Uterus (tissue), 4 donors: ENCODE data around the gene TNPO3. TPM values are rescaled to one million over a fixed set of nuclear protein-coding genes. Genes with fewer than 3 reads are reported as not detected.

Source experiments
- DNase-seq, 2 donors: peaks; one replicate each; pipeline ENCODE4 v3.0.0-alpha.2; 2019 to 2020
- H3K27ac ChIP-seq, 2 donors: fragments of 200-600 bp; sonication (generic); 1 replicate in 1 of 2; 2 replicates in 1 of 2; pipeline ENCODE4 v1.5.1; 2016 to 2018
- H3K27me3 ChIP-seq, 2 donors: fragments of 200-600 bp; sonication (generic); one replicate each; pipeline ENCODE4 v1.5.1; 2018 to 2019; ENCODE audit warnings: control low read depth in 1 of 2
- H3K36me3 ChIP-seq, 2 donors: fragments of 200-600 bp; sonication (generic); one replicate each; pipeline ENCODE4 v1.5.1; 2019; ENCODE audit warnings: control low read depth in 1 of 2
- H3K4me1 ChIP-seq, 2 donors: fragments of 200-600 bp; sonication (generic); one replicate each; pipeline ENCODE4 v1.5.1; 2018 to 2019; ENCODE audit warnings: control low read depth in 1 of 2
- H3K4me3 ChIP-seq, 2 donors: fragments of 200-600 bp; sonication (generic); 1 replicate in 1 of 2; 2 replicates in 1 of 2; pipeline ENCODE4 v1.5.1; 2018 to 2019; ENCODE audit warnings: mild to moderate bottlenecking in 1 of 2
- H3K9me3 ChIP-seq, 2 donors: fragments of 200-600 bp; sonication (generic); one replicate each; pipeline ENCODE4 v1.5.1; 2019; ENCODE audit warnings: control low read depth in 1 of 2
- POLR2A ChIP-seq, 2 donors: fragments of 450-650 bp; IDR thresholded peaks; one replicate each; pipeline ENCODE4 v1.6.1; 2016; ENCODE audit warnings: antibody characterized with exemption in 2 of 2, mild to moderate bottlenecking in 1 of 2, moderate library complexity in 1 of 2
- intact Hi-C: fragments of 100-400 bp; cut with DNase I; formaldehyde crosslinking; loops from one replicate; pipeline ENCODE4 v1.15.1; 2023; ENCODE audit warnings: low total_unique reads
- total RNA-seq, 4 donors: library from RNA; depleted of rRNA in 3 of 4; stranded (reverse); fragments of >200 nt in 3 of 4; gene quantifications; one replicate each; pipeline versions ENCODE4 v1.1.0 to v1.2.4, GENCODE V29; 2014 to 2023
- TF ChIP-seq, protein P1 (sequence below), 4 experiments: fragments of 200-600 bp in 2 of 4; fragments of 450-650 bp in 2 of 4; sonication (generic) in 2 of 4; IDR thresholded peaks; one replicate each; pipeline ENCODE4 v1.5.1; 2016 to 2019; ENCODE audit warnings: antibody characterized with exemption in 4 of 4, mild to moderate bottlenecking in 2 of 4, moderate library complexity in 1 of 4
- donor health status: DM: yes; HTN: yes; CAD: no.

Gene TNPO3
- total RNA-seq, 4 donors from 2014 or later, result 14.6 to 57.9 (median 31.9) TPM

DNA sequence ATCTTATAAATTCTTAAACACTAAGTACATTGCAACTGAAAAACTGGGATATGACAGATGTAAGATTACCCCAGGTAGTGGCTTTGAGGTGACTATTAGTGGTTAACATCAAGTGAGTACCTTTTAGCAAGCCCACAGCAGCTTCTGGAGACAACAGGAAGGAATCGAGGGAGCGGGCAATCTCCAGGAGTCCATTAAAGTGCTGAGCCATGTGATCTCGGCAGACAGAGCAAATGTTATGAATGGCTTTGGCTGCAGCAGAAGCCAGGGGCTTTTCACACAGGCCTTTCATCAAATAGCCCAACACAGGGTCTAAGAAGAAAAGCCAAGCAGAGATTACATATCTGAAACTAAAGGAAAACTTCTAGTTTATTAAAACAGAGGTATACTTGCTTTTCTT is 68.3 kb downstream of the TNPO3 start:
- TF ChIP-seq POLR2A (IDR thresholded peaks at IDR 0.05), result no peak
- TF ChIP-seq, protein P1, sequence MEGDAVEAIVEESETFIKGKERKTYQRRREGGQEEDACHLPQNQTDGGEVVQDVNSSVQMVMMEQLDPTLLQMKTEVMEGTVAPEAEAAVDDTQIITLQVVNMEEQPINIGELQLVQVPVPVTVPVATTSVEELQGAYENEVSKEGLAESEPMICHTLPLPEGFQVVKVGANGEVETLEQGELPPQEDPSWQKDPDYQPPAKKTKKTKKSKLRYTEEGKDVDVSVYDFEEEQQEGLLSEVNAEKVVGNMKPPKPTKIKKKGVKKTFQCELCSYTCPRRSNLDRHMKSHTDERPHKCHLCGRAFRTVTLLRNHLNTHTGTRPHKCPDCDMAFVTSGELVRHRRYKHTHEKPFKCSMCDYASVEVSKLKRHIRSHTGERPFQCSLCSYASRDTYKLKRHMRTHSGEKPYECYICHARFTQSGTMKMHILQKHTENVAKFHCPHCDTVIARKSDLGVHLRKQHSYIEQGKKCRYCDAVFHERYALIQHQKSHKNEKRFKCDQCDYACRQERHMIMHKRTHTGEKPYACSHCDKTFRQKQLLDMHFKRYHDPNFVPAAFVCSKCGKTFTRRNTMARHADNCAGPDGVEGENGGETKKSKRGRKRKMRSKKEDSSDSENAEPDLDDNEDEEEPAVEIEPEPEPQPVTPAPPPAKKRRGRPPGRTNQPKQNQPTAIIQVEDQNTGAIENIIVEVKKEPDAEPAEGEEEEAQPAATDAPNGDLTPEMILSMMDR (IDR thresholded peaks at IDR 0.05), result no peak
- no peak overlapping the region for H3K27ac ChIP-seq
- intact Hi-C loops, result no loop called here
- H3K9me3 ChIP-seq, result no peaks in the 10 kb centered on the region
- H3K27me3 ChIP-seq, result no peaks in the 10 kb centered on the region
- no peak for DNase-seq
- H3K4me1 ChIP-seq, result no peaks in the 10 kb centered on the region
- H3K4me3 ChIP-seq, result no peak overlapping the region
- H3K36me3 ChIP-seq, result no peaks in the 10 kb centered on the region

DNA sequence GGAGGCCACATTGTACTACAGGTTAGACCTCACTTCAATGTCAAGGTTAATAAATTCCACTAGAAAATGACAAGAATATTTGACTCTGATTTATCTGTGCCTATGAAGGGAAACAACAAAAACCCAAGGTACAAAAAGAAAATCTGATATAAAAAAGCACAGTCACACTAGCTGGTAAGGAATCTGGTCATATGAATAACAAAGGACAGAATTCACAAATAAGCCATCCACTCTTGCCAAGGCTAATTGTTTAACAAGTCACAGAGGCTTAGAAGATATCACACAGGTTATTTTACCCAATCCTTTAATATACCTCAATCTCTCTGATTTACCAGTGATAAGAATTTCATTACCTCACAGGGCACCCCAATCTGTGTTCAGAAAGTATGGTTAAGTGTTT is 69.3 kb downstream of the TNPO3 start:
- H3K4me1 ChIP-seq, result no peaks in the 10 kb centered on the region
- no peak for DNase-seq
- TF ChIP-seq, protein P1 (IDR thresholded peaks at IDR 0.05), result no peak
- no peak for TF ChIP-seq POLR2A (IDR thresholded peaks at IDR 0.05)
- H3K4me3 ChIP-seq, result no peak overlapping the region
- intact Hi-C loops, result no loop called here
- H3K9me3 ChIP-seq, result no peaks in the 10 kb centered on the region
- no peak overlapping the region for H3K27ac ChIP-seq
- no peaks in the 10 kb centered on the region for H3K27me3 ChIP-seq
- H3K36me3 ChIP-seq, result no peaks in the 10 kb centered on the region

DNA sequence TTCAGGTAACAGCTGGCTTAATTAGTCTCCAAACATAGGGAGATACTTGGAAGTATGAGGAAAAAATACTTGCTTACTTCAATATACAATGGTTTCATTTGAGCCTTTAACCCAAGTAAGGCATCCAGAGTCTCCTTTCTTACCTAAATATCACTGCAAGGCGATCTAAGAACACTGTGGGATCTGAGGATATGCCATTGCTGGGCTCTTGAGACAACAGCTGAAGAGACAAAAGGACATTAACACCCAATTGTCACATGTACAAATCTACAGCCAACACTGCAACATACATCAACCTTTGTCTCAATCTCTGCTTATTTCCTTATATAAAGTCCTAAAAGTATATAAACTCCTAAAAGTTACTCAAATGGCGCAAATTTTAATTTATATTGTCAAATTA is 72.8 kb downstream of the TNPO3 start:
- H3K36me3 ChIP-seq, result no peaks in the 10 kb centered on the region
- no peak overlapping the region for H3K27ac ChIP-seq
- TF ChIP-seq, protein P1 (IDR thresholded peaks at IDR 0.05), result no peak
- no peak for TF ChIP-seq POLR2A (IDR thresholded peaks at IDR 0.05)
- no peaks in the 10 kb centered on the region for H3K9me3 ChIP-seq
- no peaks in the 10 kb centered on the region for H3K27me3 ChIP-seq
- no peak overlapping the region for H3K4me3 ChIP-seq
- DNase-seq, result no peak
- no peaks in the 10 kb centered on the region for H3K4me1 ChIP-seq
- intact Hi-C loops, result no loop called here

DNA sequence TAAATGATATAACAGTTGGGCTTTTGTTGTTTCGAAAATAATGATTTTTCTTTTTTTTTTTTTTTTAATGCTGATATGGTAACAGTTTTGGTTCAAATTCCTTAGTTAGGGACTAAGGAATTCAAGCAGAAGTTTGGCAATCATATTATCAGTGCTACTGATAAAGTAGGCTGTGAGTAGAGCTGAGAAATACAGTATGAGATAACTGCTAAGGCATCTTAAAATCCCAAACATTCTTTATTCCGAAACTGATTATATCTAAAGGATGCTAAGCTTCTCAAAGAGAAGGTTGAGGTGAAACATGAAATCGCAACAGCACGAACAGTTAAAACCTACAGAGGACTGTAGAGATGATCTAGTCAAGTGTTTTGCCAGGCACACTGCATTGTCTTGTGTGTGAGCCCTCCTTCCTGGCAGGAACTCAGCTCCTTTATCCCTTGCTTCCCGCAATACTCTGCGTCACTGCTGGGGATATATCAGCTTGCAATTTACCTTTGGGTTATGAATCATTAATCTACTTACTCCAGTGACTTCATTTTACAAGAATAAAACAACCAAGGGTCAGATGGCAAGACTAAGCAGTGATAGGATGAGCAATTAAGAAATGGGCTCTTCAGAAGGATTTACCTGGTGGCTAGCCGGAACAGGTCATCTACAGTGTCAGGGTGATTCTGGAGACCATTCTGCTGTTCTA is 80.5 kb downstream of the TNPO3 start:
- Histone ChIP-seq H3K27me3 (no peaks in the 10 kb centered on the region), H3K9me3 (no peaks in the 10 kb centered on the region), H3K4me1 (no peaks in the 10 kb centered on the region), H3K36me3 (no peaks in the 10 kb centered on the region), H3K4me3 (no peak overlapping the region), H3K27ac (no peak overlapping the region)
- intact Hi-C loops, result no loop called here
- no peak for DNase-seq
- TF ChIP-seq POLR2A (IDR thresholded peaks at IDR 0.05), result no peak
- TF ChIP-seq, protein P1 (IDR thresholded peaks at IDR 0.05), result no peak

DNA sequence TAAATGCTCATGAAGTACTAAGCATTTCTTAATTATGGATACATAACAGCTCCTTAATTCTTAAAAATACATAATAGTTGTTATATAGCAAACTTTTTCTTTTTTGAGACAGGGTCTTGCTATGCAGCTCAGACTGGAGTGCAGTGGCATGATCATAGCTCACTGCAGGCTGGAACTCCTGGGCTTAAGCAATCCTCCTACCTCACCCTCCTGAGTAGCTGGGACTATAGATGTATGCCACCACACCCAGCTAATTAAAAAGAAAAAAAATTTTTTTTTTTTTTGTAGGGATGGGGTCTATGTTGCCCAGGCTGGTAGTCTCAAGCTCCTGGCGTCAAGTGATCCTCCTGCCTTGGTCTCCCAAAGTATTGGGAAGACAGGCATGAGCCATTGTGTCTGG is 86.3 kb downstream of the TNPO3 start:
- no peak for DNase-seq
- no peak for TF ChIP-seq POLR2A (IDR thresholded peaks at IDR 0.05)
- TF ChIP-seq, protein P1 (IDR thresholded peaks at IDR 0.05), result no peak
- Histone ChIP-seq H3K4me3 (no peak overlapping the region), H3K27me3 (no peaks in the 10 kb centered on the region), H3K27ac (no peak overlapping the region), H3K36me3 (no peaks in the 10 kb centered on the region), H3K9me3 (no peaks in the 10 kb centered on the region), H3K4me1 (no peaks in the 10 kb centered on the region)
- intact Hi-C loops, result no loop called here
